Left ventricle myocardium superior (tissue), 1 donor: ENCODE measurements around the gene NDUFB11. TPM values are rescaled to one million over a fixed set of nuclear protein-coding genes. Genes with fewer than 3 reads are reported as not detected.
"Not testable (repeated sequence)": the region's sequence is repeated elsewhere in the genome, so short reads cannot be mapped to it uniquely, and the experiment has no call there.

Experiments
- ATAC-seq: fragments of 200-7000 bp; cut with Tn5 transposase; one replicate; pipeline ENCODE4 v1.9.1; 2020; ENCODE audit warnings: mild to moderate bottlenecking, moderate library complexity
- DNase-seq: peaks from one replicate; pipeline ENCODE4 v3.0.0-alpha.2; 2020
- intact Hi-C: fragments of 100-400 bp; cut with micrococcal nuclease; formaldehyde crosslinking; loops from one replicate; pipeline ENCODE4 v1.11.0; 2022
- total RNA-seq: library from RNA; stranded (reverse); fragmentation: NEBNext Ultra II Directional; extraction: Animal tissue kit (Norgen Biotek cat#: 25700); gene quantifications from one replicate; pipeline ENCODE4 v1.2.1, GENCODE V29; 2021
- donor health status: DM: no; HTN: yes; CAD: no; lungs with severe emphysema.

The NDUFB11 gene
- total RNA-seq, 1 donor from 2014 or later = 210 TPM

GRCh38 chrX:47156611-47157520, 12.4 kb upstream of the NDUFB11 start:
- intact Hi-C loops = no loop called here
- DNase-seq = no peak
- ATAC-seq = no peak

- ATAC-seq = no peak
- no peak for DNase-seq
- intact Hi-C loops = no loop called here
Measured at GRCh38 chrX:47151435-47151834, 6.9 kb upstream of the NDUFB11 start.

- DNase-seq (no peak), ATAC-seq (no peak)
- intact Hi-C loops = no loop called here
Measured at GRCh38 chrX:47148946-47149345, 4.4 kb upstream of the NDUFB11 start.

GRCh38 chrX:47146936-47147859, 2.7 kb upstream of the NDUFB11 start:
- ATAC-seq = no peak
- intact Hi-C loops = no loop called here
- DNase-seq = no peak

- no peak for ATAC-seq
- intact Hi-C loops = no loop called here
- DNase-seq = no peak
Measured at GRCh38 chrX:47146121-47146935, 1.8 kb upstream of the NDUFB11 start.

GRCh38 chrX:47145395-47146120, 1.1 kb upstream of the NDUFB11 start:
- DNase-seq (no peak), ATAC-seq (peak; percentile 43)

GRCh38 chrX:47143894-47144625, 442 bp downstream of the NDUFB11 start:
- DNase-seq (peak; percentile 56), ATAC-seq (peak; percentile 43)
- intact Hi-C loops = no loop called here

More at GRCh38 chrX:47145395-47146120, 1.1 kb upstream of the NDUFB11 start:
- intact Hi-C loops = no loop called here

GRCh38 chrX:47138171-47138570, 6.3 kb downstream of the NDUFB11 start:
- DNase-seq (no peak), ATAC-seq (no peak)
- intact Hi-C loops = no loop called here

GRCh38 chrX:47135650-47136049, 8.9 kb downstream of the NDUFB11 start:
- ATAC-seq = peak; percentile 23
- intact Hi-C loops, DNase-seq: not testable (repeated sequence)

GRCh38 chrX:47133493-47133892, 11.0 kb downstream of the NDUFB11 start:
- no peak for DNase-seq
- intact Hi-C loops = no loop called here
- no peak for ATAC-seq

- DNase-seq (no peak), ATAC-seq (no peak)
- intact Hi-C loops = no loop called here
Measured at GRCh38 chrX:47129899-47130358, 14.6 kb downstream of the NDUFB11 start.

- DNase-seq (peak; percentile 90), ATAC-seq (peak; percentile 99)
- intact Hi-C loops = no loop called here
Measured at GRCh38 chrX:47129157-47129898, 15.2 kb downstream of the NDUFB11 start.

- intact Hi-C loops, DNase-seq, ATAC-seq: not testable (repeated sequence)
Measured at GRCh38 chrX:47124466-47124865, 20.0 kb downstream of the NDUFB11 start.

- DNase-seq, ATAC-seq, intact Hi-C loops: not testable (repeated sequence)
Measured at GRCh38 chrX:47116551-47117110, 27.9 kb downstream of the NDUFB11 start.

GRCh38 chrX:47112316-47112954, 32.1 kb downstream of the NDUFB11 start:
- DNase-seq = peak; percentile 25
- intact Hi-C loops = no loop called here

More at GRCh38 chrX:47112316-47112954, 32.1 kb downstream of the NDUFB11 start:
- peak; percentile 45 for ATAC-seq
